ENCODE measurements around the gene NPY4R2. TPM values are rescaled to one million over a fixed set of nuclear protein-coding genes. Genes with fewer than 3 reads are reported as not detected.
A peak's percentile ranks its signal among the peaks of the same experiment; 100 is the strongest.
"Not testable (repeated sequence)": the region's sequence is repeated elsewhere in the genome, so short reads cannot be mapped to it uniquely, and the experiment has no call there.

NPY4R2 gene
- total RNA-seq: 10 to 100 TPM in 1 of 2 donors, 1 to 10 TPM in 1; 2.3 to 10.1 TPM
- polyA plus RNA-seq (ENCODE audit: insufficient read length in 6 of 6): under 1 TPM in 2 of 6 donors, not detected in 4; 0.38 to 0.41 TPM
- long read RNA-seq, donor 1: 0 reads
- long read RNA-seq, donor 2: 0 reads
- long read RNA-seq, donor 3: 0 reads
- long read RNA-seq, donor 4: 0 reads
- long read RNA-seq, donor 5: 0 reads
- long read RNA-seq, donor 6: 0 reads
- long read RNA-seq, donor 7: 0 reads
- long read RNA-seq, donor 8: 0 reads
- long read RNA-seq, donor 9: 0 reads
- long read RNA-seq, donor 10: 0 reads
- long read RNA-seq, donor 11: 0 reads
- long read RNA-seq, donor 12: 0 reads

- H3K27ac ChIP-seq; H3K27me3 ChIP-seq; H3K4me1 ChIP-seq; H3K9me3 ChIP-seq; H3K4me3 ChIP-seq; intact Hi-C loops (cut with DNase I); ATAC-seq; DNase-seq; H3K36me3 ChIP-seq: not testable (repeated sequence)
These were observed at the start of gene NPY4R2 for GRCh38 chr10:47918475-47918874. Gene NPY4R2, plus strand, starts transcription at chr10:47918662. Its CDS starts 3,326 bp downstream, at chr10:47921988.

- H3K4me1 ChIP-seq; H3K27me3 ChIP-seq; H3K27ac ChIP-seq; DNase-seq; intact Hi-C loops (cut with DNase I); H3K4me3 ChIP-seq; H3K9me3 ChIP-seq; ATAC-seq; H3K36me3 ChIP-seq: not testable (repeated sequence)
These were observed 47.6 kb upstream of the NPY4R2 start for GRCh38 chr10:47870887-47871286.

GRCh38 chr10:47871485-47872180, 46.8 kb upstream of the NPY4R2 start:
- intact Hi-C loops (cut with DNase I); ATAC-seq; DNase-seq: not testable (repeated sequence)

GRCh38 chr10:47872236-47872635, 46.2 kb upstream of the NPY4R2 start:
- H3K4me1 ChIP-seq; H3K27ac ChIP-seq; H3K36me3 ChIP-seq; DNase-seq; intact Hi-C loops (cut with DNase I); H3K4me3 ChIP-seq; ATAC-seq; H3K9me3 ChIP-seq; H3K27me3 ChIP-seq: not testable (repeated sequence)

More at GRCh38 chr10:47871485-47872180, 46.8 kb upstream of the NPY4R2 start:
- not testable (repeated sequence) for H3K4me1 ChIP-seq, H3K36me3 ChIP-seq, H3K27me3 ChIP-seq, H3K4me3 ChIP-seq, H3K9me3 ChIP-seq, H3K27ac ChIP-seq

GRCh38 chr10:47884239-47884638, 34.2 kb upstream of the NPY4R2 start:
- intact Hi-C loops (cut with DNase I): not testable (repeated sequence)

GRCh38 chr10:47884934-47885333, 33.5 kb upstream of the NPY4R2 start:
- H3K27me3 ChIP-seq; H3K27ac ChIP-seq; ATAC-seq; H3K4me3 ChIP-seq; H3K36me3 ChIP-seq; intact Hi-C loops (cut with DNase I); H3K4me1 ChIP-seq; DNase-seq; H3K9me3 ChIP-seq: not testable (repeated sequence)

More at GRCh38 chr10:47884239-47884638, 34.2 kb upstream of the NPY4R2 start:
- not testable (repeated sequence) for H3K27ac ChIP-seq, H3K4me1 ChIP-seq, H3K27me3 ChIP-seq, H3K36me3 ChIP-seq, H3K4me3 ChIP-seq, ATAC-seq, H3K9me3 ChIP-seq, DNase-seq

GRCh38 chr10:47886356-47886755, 32.1 kb upstream of the NPY4R2 start:
- H3K4me3 ChIP-seq; H3K36me3 ChIP-seq; H3K9me3 ChIP-seq; H3K27ac ChIP-seq; H3K27me3 ChIP-seq; DNase-seq; H3K4me1 ChIP-seq; ATAC-seq; intact Hi-C loops (cut with DNase I): not testable (repeated sequence)

GRCh38 chr10:47886827-47887226, 31.6 kb upstream of the NPY4R2 start:
- H3K4me1 ChIP-seq; H3K36me3 ChIP-seq; H3K27me3 ChIP-seq; H3K4me3 ChIP-seq; intact Hi-C loops (cut with DNase I); ATAC-seq; H3K9me3 ChIP-seq; H3K27ac ChIP-seq; DNase-seq: not testable (repeated sequence)

- H3K4me3 ChIP-seq; H3K4me1 ChIP-seq; ATAC-seq; H3K27ac ChIP-seq; DNase-seq; H3K36me3 ChIP-seq; H3K9me3 ChIP-seq; intact Hi-C loops (cut with DNase I); H3K27me3 ChIP-seq: not testable (repeated sequence)
These were observed 27.7 kb upstream of the NPY4R2 start for GRCh38 chr10:47890737-47891136.

GRCh38 chr10:47892494-47893261, 25.8 kb upstream of the NPY4R2 start:
- H3K36me3 ChIP-seq; DNase-seq; H3K4me3 ChIP-seq; H3K9me3 ChIP-seq; intact Hi-C loops (cut with DNase I); H3K27me3 ChIP-seq; H3K27ac ChIP-seq; ATAC-seq; H3K4me1 ChIP-seq: not testable (repeated sequence)

GRCh38 chr10:47894571-47894970, 23.9 kb upstream of the NPY4R2 start:
- H3K4me1 ChIP-seq; ATAC-seq; H3K4me3 ChIP-seq; H3K9me3 ChIP-seq; DNase-seq; intact Hi-C loops (cut with DNase I); H3K27ac ChIP-seq; H3K27me3 ChIP-seq; H3K36me3 ChIP-seq: not testable (repeated sequence)

GRCh38 chr10:47897813-47898212, 20.6 kb upstream of the NPY4R2 start:
- DNase-seq: not testable (repeated sequence)

GRCh38 chr10:47909333-47909732, 9.1 kb upstream of the NPY4R2 start:
- H3K36me3 ChIP-seq; H3K4me1 ChIP-seq; DNase-seq; H3K27me3 ChIP-seq; H3K27ac ChIP-seq; H3K4me3 ChIP-seq; intact Hi-C loops (cut with DNase I); H3K9me3 ChIP-seq: not testable (repeated sequence)
- ATAC-seq: peak; percentile 30

More at GRCh38 chr10:47897813-47898212, 20.6 kb upstream of the NPY4R2 start:
- ATAC-seq; H3K36me3 ChIP-seq; H3K9me3 ChIP-seq; H3K27ac ChIP-seq; H3K4me3 ChIP-seq; intact Hi-C loops (cut with DNase I); H3K27me3 ChIP-seq; H3K4me1 ChIP-seq: not testable (repeated sequence)

Data from left lung (tissue), 14 donors.